Left ventricle myocardium inferior (tissue), 1 donor: ENCODE data around the gene DAND5. TPM values are rescaled to one million over a fixed set of nuclear protein-coding genes. Genes with fewer than 3 reads are reported as not detected.
A peak's percentile ranks its signal among the peaks of the same experiment; 100 is the strongest.

ENCODE experiments used
- DNase-seq: peaks from one replicate; pipeline ENCODE4 v3.0.0-alpha.2; 2020
- H3K27ac ChIP-seq: fragments of 200-600 bp; replicated peaks from 2 replicates; pipeline ENCODE4 v1.8.0; 2021
- H3K27me3 ChIP-seq: fragments of 200-600 bp; 2 replicates; pipeline ENCODE4 v1.8.0; 2021; ENCODE audit warnings: low read depth
- H3K36me3 ChIP-seq: fragments of 200-600 bp; 2 replicates; pipeline ENCODE4 v1.8.0; 2021
- H3K4me1 ChIP-seq: fragments of 200-600 bp; 2 replicates; pipeline ENCODE4 v1.8.0; 2021
- H3K4me3 ChIP-seq: fragments of 200-600 bp; 2 replicates; pipeline ENCODE4 v1.8.0; 2021; ENCODE audit warnings: mild to moderate bottlenecking, moderate library complexity
- H3K9me3 ChIP-seq: fragments of 200-600 bp; replicated peaks from 2 replicates; pipeline ENCODE4 v1.8.0; 2021
- CTCF ChIP-seq: fragments of 200-600 bp; IDR thresholded peaks from 2 replicates; pipeline ENCODE4 v1.8.0; 2021; ENCODE audit warnings: antibody characterized with exemption, mild to moderate bottlenecking, borderline replicate concordance
- intact Hi-C: fragments of 100-400 bp; cut with micrococcal nuclease; formaldehyde crosslinking; loops from one replicate; pipeline ENCODE4 v1.11.0; 2022
- total RNA-seq: library from RNA; stranded (reverse); fragmentation: NEBNext Ultra II Directional; extraction: Animal tissue kit (Norgen Biotek cat#: 25700); gene quantifications from one replicate; pipeline ENCODE4 v1.2.1, GENCODE V29; 2021
- donor health status: DM: no; HTN: yes; CAD: no; lungs with severe emphysema.

DAND5 gene
- total RNA-seq, 1 donor from 2014 or later, result 12.7 TPM

- DNase-seq, result no peak
- Histone ChIP-seq H3K9me3 (no peaks in the 10 kb centered on the region), H3K27me3 (no peaks in the 10 kb centered on the region), H3K36me3 (no peaks in the 10 kb centered on the region), H3K4me1 (peaks cover 100% of the 10 kb centered on the region), H3K4me3 (peak overlapping the region; percentile 36), H3K27ac (peak overlapping the region; percentile 95)
- intact Hi-C loops, result no loop called here
- TF ChIP-seq CTCF, result no peak
Observed at GRCh38 chr19:13008926-13009787, 39.8 kb downstream of the DAND5 start.

- H3K27ac ChIP-seq, result peak overlapping the region; percentile 94
- no peak for TF ChIP-seq CTCF
- peak; percentile 68 for DNase-seq
- intact Hi-C loops, result no loop called here
- H3K9me3 ChIP-seq, result no peaks in the 10 kb centered on the region
- H3K36me3 ChIP-seq, result no peaks in the 10 kb centered on the region
- H3K27me3 ChIP-seq, result no peaks in the 10 kb centered on the region
- H3K4me1 ChIP-seq, result peaks cover 100% of the 10 kb centered on the region
- H3K4me3 ChIP-seq, result peak overlapping the region; percentile 36
Observed at GRCh38 chr19:13010038-13010991, 40.9 kb downstream of the DAND5 start.

- Histone ChIP-seq H3K27me3 (no peaks in the 10 kb centered on the region), H3K4me1 (peaks cover 100% of the 10 kb centered on the region), H3K4me3 (no peak overlapping the region), H3K27ac (peak overlapping the region; percentile 94), H3K36me3 (no peaks in the 10 kb centered on the region), H3K9me3 (no peaks in the 10 kb centered on the region)
- intact Hi-C loops, result no loop called here
- no peak for DNase-seq
- TF ChIP-seq CTCF, result no peak
Observed at GRCh38 chr19:13010992-13011652, 41.7 kb downstream of the DAND5 start.

- Histone ChIP-seq H3K27ac (peak overlapping the region; percentile 94), H3K4me1 (peaks cover 100% of the 10 kb centered on the region), H3K36me3 (no peaks in the 10 kb centered on the region), H3K4me3 (peak overlapping the region; percentile 59), H3K27me3 (no peaks in the 10 kb centered on the region), H3K9me3 (no peaks in the 10 kb centered on the region)
- no peak for DNase-seq
- no peak for TF ChIP-seq CTCF
- intact Hi-C loops, result no loop called here
Observed at GRCh38 chr19:13011653-13012389, 42.4 kb downstream of the DAND5 start.

GRCh38 chr19:13012390-13012689 lies 43.0 kb downstream of the DAND5 start:
- Histone ChIP-seq H3K4me1 (peaks cover 100% of the 10 kb centered on the region), H3K27me3 (no peaks in the 10 kb centered on the region), H3K36me3 (no peaks in the 10 kb centered on the region), H3K4me3 (peak overlapping the region; percentile 59), H3K27ac (peak overlapping the region; percentile 94), H3K9me3 (no peaks in the 10 kb centered on the region)
- intact Hi-C loops, result no loop called here
- TF ChIP-seq CTCF, result no peak
- DNase-seq, result no peak
